Measurements from ENCODE around the gene MFAP4.

Gene MFAP4

GRCh38 chr17:19385521-19385983, 1.4 kb downstream of the MFAP4 start:
- H3K4me3 ChIP-seq (ENCODE audit: low read depth, low read length), result no peak overlapping the region
- DNase-seq (ENCODE audit: low read depth), result no peak
- no peak for TF ChIP-seq CTCF (IDR thresholded peaks at IDR 0.05; ENCODE audit: low read depth, low read length, missing control alignments)

GRCh38 chr17:19384723-19385391, 2.1 kb downstream of the MFAP4 start:
- no peak overlapping the region for H3K4me3 ChIP-seq (ENCODE audit: low read depth, low read length)
- DNase-seq (ENCODE audit: low read depth), result no peak
- TF ChIP-seq CTCF (IDR thresholded peaks at IDR 0.05; ENCODE audit: low read depth, low read length, missing control alignments), result no peak

GRCh38 chr17:19383681-19384470, 3.1 kb downstream of the MFAP4 start:
- TF ChIP-seq CTCF (IDR thresholded peaks at IDR 0.05; ENCODE audit: low read depth, low read length, missing control alignments), result no peak
- no peak for DNase-seq (ENCODE audit: low read depth)
- no peak overlapping the region for H3K4me3 ChIP-seq (ENCODE audit: low read depth, low read length)

GRCh38 chr17:19382531-19383444, 4.2 kb downstream of the MFAP4 start:
- DNase-seq (ENCODE audit: low read depth), result no peak
- TF ChIP-seq CTCF (IDR thresholded peaks at IDR 0.05; ENCODE audit: low read depth, low read length, missing control alignments), result no peak

GRCh38 chr17:19381741-19382444, 5.1 kb downstream of the MFAP4 start:
- no peak for DNase-seq (ENCODE audit: low read depth)
- no peak for TF ChIP-seq CTCF (IDR thresholded peaks at IDR 0.05; ENCODE audit: low read depth, low read length, missing control alignments)
- H3K4me3 ChIP-seq (ENCODE audit: low read depth, low read length), result no peak overlapping the region

More at GRCh38 chr17:19382531-19383444, 4.2 kb downstream of the MFAP4 start:
- no peak overlapping the region for H3K4me3 ChIP-seq (ENCODE audit: low read depth, low read length)

GRCh38 chr17:19381361-19381740, 5.6 kb downstream of the MFAP4 start:
- no peak overlapping the region for H3K4me3 ChIP-seq (ENCODE audit: low read depth, low read length)
- DNase-seq (ENCODE audit: low read depth), result no peak
- TF ChIP-seq CTCF (IDR thresholded peaks at IDR 0.05; ENCODE audit: low read depth, low read length, missing control alignments), result no peak
